CD4-positive, alpha-beta memory T cell (primary cell): ENCODE data around the gene AOPEP. TPM values are rescaled to one million over a fixed set of nuclear protein-coding genes. Genes with fewer than 3 reads are reported as not detected.
A peak's percentile ranks its signal among the peaks of the same experiment; 100 is the strongest.

Source experiments
- CTCF ChIA-PET: fragments of 350-600 bp; sonication (Branson Sonifier 250); formaldehyde crosslinking; loops from one replicate; lab custom pipeline; 2021; ENCODE audit warnings: inconsistent platforms; ENCODE audit not compliant: partially characterized antibody; lab: Charles Lee
- POLR2A ChIA-PET: fragments of 350-600 bp; sonication (Branson Sonifier 250); formaldehyde crosslinking; loops from one replicate; lab custom pipeline; 2021; ENCODE audit not compliant: partially characterized antibody; lab: Charles Lee
- DNase-seq, 5 donors: peaks; one replicate each; pipeline versions ENCODE4 v3.0.0 to v3.0.0-alpha.2; 2020 to 2022; ENCODE audit warnings: mixed read lengths in 1 of 5
- H3K27ac ChIP-seq: one replicate; pipeline ENCODE4 v1.7.0; 2013; ENCODE audit warnings: low read depth, low read length
- H3K27me3 ChIP-seq: 2 replicates; pipeline ENCODE4 v1.7.0; 2013; ENCODE audit warnings: mild to moderate bottlenecking, low read length, moderate library complexity; ENCODE audit not compliant: insufficient read depth
- H3K36me3 ChIP-seq: 2 replicates; pipeline ENCODE4 v1.7.0; 2013; ENCODE audit warnings: mild to moderate bottlenecking, low read length, moderate library complexity; ENCODE audit not compliant: insufficient read depth
- H3K4me1 ChIP-seq: 2 replicates; pipeline ENCODE4 v1.7.0; 2013; ENCODE audit warnings: mild to moderate bottlenecking, low read length, moderate library complexity; ENCODE audit not compliant: insufficient read depth
- H3K4me3 ChIP-seq, 2 donors: one replicate each; pipeline ENCODE4 v1.7.0; 2013; ENCODE audit warnings: low read length in 2 of 2, mild to moderate bottlenecking in 1 of 2
- H3K9me3 ChIP-seq, 2 donors: one replicate each; pipeline ENCODE4 v1.7.0; 2013; ENCODE audit warnings: low read length in 2 of 2, control low read depth in 1 of 2; ENCODE audit not compliant: control insufficient read depth in 1 of 2
- H3K27ac Mint-ChIP-seq, 7 donors: one replicate each; pipeline ENCODE4 v1.8.0; 2020 to 2021; ENCODE audit warnings: mixed read lengths in 7 of 7, mild to moderate bottlenecking in 6 of 7, inconsistent platforms in 3 of 7, moderate library complexity in 3 of 7
- H3K27me3 Mint-ChIP-seq, 2 donors: one replicate each; pipeline ENCODE4 v1.8.0; 2020 to 2021; ENCODE audit warnings: mixed read lengths in 2 of 2
- H3K36me3 Mint-ChIP-seq, 2 donors: one replicate each; pipeline ENCODE4 v1.8.0; 2020 to 2021; ENCODE audit warnings: mixed read lengths in 2 of 2, inconsistent platforms in 1 of 2, mild to moderate bottlenecking in 1 of 2
- H3K4me1 Mint-ChIP-seq, 4 donors: one replicate each; pipeline ENCODE4 v1.8.0; 2020 to 2021; ENCODE audit warnings: mixed read lengths in 4 of 4, mild to moderate bottlenecking in 1 of 4
- H3K4me3 Mint-ChIP-seq, 8 donors: one replicate each; pipeline ENCODE4 v1.8.0; 2020 to 2021; ENCODE audit warnings: mixed read lengths in 8 of 8, mild to moderate bottlenecking in 7 of 8, moderate library complexity in 6 of 8, inconsistent platforms in 3 of 8
- H3K9me3 Mint-ChIP-seq, 8 donors: one replicate each; pipeline ENCODE4 v1.8.0; 2020 to 2021; ENCODE audit warnings: mixed read lengths in 8 of 8, mild to moderate bottlenecking in 5 of 8, inconsistent platforms in 3 of 8, moderate library complexity in 1 of 8
- intact Hi-C: fragments of 100-400 bp; cut with micrococcal nuclease; formaldehyde crosslinking; loops from one replicate; pipeline ENCODE4 v1.15.1; 2023
- polyA plus RNA-seq, 2 donors: library from polyadenylated mRNA; unstranded; fragments of 300-500 nt; fragmentation: Illumina TruSeq; gene quantifications; one replicate each; pipeline ENCODE4 v1.2.3, GENCODE V29; 2021
- total RNA-seq, 2 experiments: library from RNA; stranded (reverse); gene quantifications; one replicate each; pipeline ENCODE4 v1.2.3, GENCODE V29; 2021

Gene AOPEP
- total and polyA plus RNA-seq, 4 experiments from 2014 or later: 3.1 to 11.7 (median 7.6) TPM

DNA sequence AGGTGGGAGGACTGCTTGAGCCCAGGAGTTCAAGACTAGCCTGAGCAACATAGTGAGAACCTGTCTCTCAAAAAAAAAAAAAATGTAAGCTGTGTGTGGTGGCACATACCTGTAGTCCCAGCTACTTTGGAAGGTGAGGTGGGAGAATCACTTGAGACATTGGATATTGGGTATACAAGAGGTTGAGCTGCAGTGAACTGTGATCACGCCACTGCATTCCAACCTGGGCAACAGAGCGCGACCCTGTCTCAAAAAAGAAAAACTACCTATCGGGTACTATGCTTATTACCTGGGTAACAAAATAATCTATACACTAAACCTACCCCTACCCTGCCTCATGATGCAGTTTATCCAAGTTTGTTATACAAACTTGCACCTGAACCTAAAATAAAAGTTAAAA, 64.9 kb downstream of the AOPEP start:
- Mint-ChIP-seq H3K9me3 (no peaks in the 10 kb centered on the region), H3K4me1 (peaks cover 5 to 12% (median 9%) of the 10 kb centered on the region in 4 donors), H3K27me3 (no peaks in the 10 kb centered on the region), H3K27ac (no peak overlapping the region), H3K36me3 (peaks cover 25 to 36% of the 10 kb centered on the region in 2 donors), H3K4me3 (no peak overlapping the region)
- ChIA-PET CTCF (interaction anchor here (1.6 to 1.9 kb wide), 2 partner anchors 336 to 340 kb away, joined by 4 to 6 read pairs; no protein-coding TSS in a partner anchor), POLR2A (no interaction called here)
- DNase-seq: no peak
- Histone ChIP-seq H3K4me3 (no peak overlapping the region), H3K9me3 (no peaks in the 10 kb centered on the region), H3K27ac (no peak overlapping the region), H3K36me3 (no peaks in the 10 kb centered on the region), H3K4me1 (peaks cover 4% of the 10 kb centered on the region), H3K27me3 (no peaks in the 10 kb centered on the region)
- intact Hi-C loops: no loop called here

DNA sequence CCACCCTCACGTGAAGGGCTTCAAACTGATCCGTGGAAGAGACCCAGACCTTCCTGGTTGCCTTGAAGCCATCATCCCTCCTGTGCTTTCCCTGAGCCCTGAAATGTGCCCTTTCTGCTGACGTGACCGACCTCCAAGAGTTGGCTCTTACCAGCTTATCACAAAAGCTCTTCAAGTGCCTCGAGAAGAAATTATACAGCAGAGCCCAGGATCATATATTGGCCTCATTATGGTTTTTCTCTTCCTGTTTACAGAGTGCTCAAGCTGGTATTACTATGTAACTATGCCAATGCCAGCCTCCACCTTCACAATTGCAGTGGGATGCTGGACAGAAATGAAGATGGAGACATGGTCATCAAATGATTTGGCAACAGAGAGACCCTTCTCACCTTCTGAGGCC, 66.0 kb downstream of the AOPEP start:
- CTCF ChIA-PET: interaction anchor here (1.9 kb wide), 1 partner anchor 339 kb away, joined by 6 read pairs; no protein-coding TSS in a partner anchor
- POLR2A ChIA-PET: no interaction called here
- Histone ChIP-seq H3K27ac (no peak overlapping the region), H3K36me3 (no peaks in the 10 kb centered on the region), H3K27me3 (no peaks in the 10 kb centered on the region), H3K9me3 (no peaks in the 10 kb centered on the region), H3K4me1 (no peaks in the 10 kb centered on the region), H3K4me3 (no peak overlapping the region)
- Mint-ChIP-seq H3K9me3 (no peaks in the 10 kb centered on the region), H3K4me3 (peak overlapping the region in 1 of 8 donors; percentile 15), H3K27ac (peak overlapping the region in 2 of 7 donors; percentile 69 to 83), H3K27me3 (no peaks in the 10 kb centered on the region), H3K36me3 (peaks cover 27 to 41% of the 10 kb centered on the region in 2 donors), H3K4me1 (peaks cover 0 to 4% (median 3%) of the 10 kb centered on the region in 4 donors)
- no peak for DNase-seq
- intact Hi-C loops: no loop called here

DNA sequence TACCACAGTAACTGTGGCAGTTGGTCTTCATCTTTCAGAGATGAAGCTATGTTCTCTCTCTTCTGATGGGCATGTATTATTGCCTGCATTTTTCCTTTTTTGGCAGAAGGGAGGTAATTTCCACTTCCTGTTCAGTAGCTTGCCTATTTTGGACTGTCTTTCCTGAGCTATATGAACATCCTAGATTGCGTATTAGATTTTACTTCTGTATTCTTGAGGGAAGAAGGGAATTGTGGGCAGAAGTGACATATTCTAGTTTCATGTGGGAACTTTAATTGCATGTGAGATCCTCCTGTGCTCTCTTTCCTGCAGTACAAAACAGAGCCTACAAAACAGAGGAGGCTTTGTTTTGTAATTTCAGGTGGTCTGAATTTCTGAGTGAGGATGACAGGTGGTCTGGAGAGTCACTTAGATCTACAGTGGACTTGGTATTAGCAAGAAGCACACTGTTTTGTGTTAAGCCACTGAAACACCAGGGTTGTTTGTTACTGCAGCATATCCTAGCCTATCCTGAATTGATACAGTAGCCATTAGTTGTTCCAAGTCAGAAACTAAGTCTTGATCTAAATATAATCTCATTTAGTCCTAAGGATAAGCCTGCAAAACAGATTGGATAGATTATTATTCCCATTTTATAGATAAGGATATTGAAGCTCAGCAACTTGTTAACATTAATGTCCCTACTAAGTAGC, 68.1 kb downstream of the AOPEP start:
- Mint-ChIP-seq H3K4me1 (peaks cover 0 to 4% (median 3%) of the 10 kb centered on the region in 4 donors), H3K36me3 (peaks cover 34 to 49% of the 10 kb centered on the region in 2 donors), H3K4me3 (no peak overlapping the region), H3K27ac (no peak overlapping the region), H3K27me3 (no peaks in the 10 kb centered on the region), H3K9me3 (no peaks in the 10 kb centered on the region)
- ChIA-PET CTCF (no interaction called here), POLR2A (no interaction called here)
- H3K36me3 ChIP-seq: no peaks in the 10 kb centered on the region
- H3K27me3 ChIP-seq: no peaks in the 10 kb centered on the region
- no peak overlapping the region for H3K27ac ChIP-seq
- no peaks in the 10 kb centered on the region for H3K9me3 ChIP-seq
- DNase-seq: no peak
- H3K4me3 ChIP-seq: no peak overlapping the region
- H3K4me1 ChIP-seq: no peaks in the 10 kb centered on the region
- intact Hi-C loops: no loop called here

DNA sequence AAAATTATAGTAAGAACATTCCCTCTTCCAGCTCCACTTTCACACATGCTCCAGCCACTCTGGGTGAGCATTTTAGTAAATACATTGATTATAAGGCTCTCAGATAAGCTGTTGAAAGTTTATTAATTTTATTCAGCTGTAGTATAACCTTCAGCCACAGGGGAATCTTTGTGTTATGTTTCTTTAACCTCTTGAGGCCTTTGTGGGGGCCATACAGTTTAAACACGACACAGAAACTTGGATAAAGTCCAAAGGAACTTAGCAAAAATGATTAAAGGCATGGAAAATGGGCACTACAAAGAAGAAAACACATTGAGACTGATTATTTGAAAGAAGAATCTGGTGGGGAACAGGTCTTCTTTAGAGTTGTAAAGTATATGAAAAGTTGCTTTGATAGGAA, 70.2 kb downstream of the AOPEP start:
- no peak overlapping the region for H3K4me3 Mint-ChIP-seq
- H3K27me3 ChIP-seq: no peaks in the 10 kb centered on the region
- ChIA-PET POLR2A (no interaction called here), CTCF (no interaction called here)
- H3K36me3 ChIP-seq: no peaks in the 10 kb centered on the region
- H3K27ac Mint-ChIP-seq: no peak overlapping the region
- H3K27ac ChIP-seq: no peak overlapping the region
- H3K4me1 ChIP-seq: no peaks in the 10 kb centered on the region
- H3K4me3 ChIP-seq: no peak overlapping the region
- H3K36me3 Mint-ChIP-seq: peaks cover 43 to 67% of the 10 kb centered on the region in 2 donors
- H3K9me3 Mint-ChIP-seq: no peaks in the 10 kb centered on the region
- no peaks in the 10 kb centered on the region for H3K27me3 Mint-ChIP-seq
- H3K9me3 ChIP-seq: no peaks in the 10 kb centered on the region
- intact Hi-C loops: no loop called here
- no peak for DNase-seq
- H3K4me1 Mint-ChIP-seq: peaks cover 0 to 4% (median 3%) of the 10 kb centered on the region in 4 donors

DNA sequence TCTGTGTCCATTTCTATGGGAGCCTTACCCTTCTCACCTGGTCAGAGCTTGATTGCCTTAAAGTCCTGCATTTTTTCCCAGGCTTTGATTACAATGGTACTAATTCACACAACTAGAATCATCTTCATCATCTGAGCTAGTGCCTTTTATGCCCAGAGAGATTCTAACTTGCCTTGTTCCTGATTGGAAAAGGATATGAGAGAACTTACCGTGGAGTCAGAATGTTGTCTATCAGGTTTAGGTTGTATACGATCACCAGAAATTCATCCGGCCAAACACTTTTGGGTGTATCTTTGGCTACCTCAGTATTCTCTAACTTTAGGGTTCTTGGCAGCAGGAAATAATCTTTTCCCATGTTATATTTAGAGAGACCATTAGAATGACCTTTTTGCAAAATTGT, 71.7 kb downstream of the AOPEP start:
- Histone ChIP-seq H3K4me3 (no peak overlapping the region), H3K4me1 (no peaks in the 10 kb centered on the region), H3K9me3 (no peaks in the 10 kb centered on the region), H3K27me3 (no peaks in the 10 kb centered on the region), H3K36me3 (no peaks in the 10 kb centered on the region), H3K27ac (no peak overlapping the region)
- Mint-ChIP-seq H3K4me1 (peaks cover 0 to 6% (median 2%) of the 10 kb centered on the region in 4 donors), H3K27me3 (no peaks in the 10 kb centered on the region), H3K9me3 (no peaks in the 10 kb centered on the region), H3K4me3 (no peak overlapping the region), H3K27ac (no peak overlapping the region), H3K36me3 (peaks cover 38 to 63% of the 10 kb centered on the region in 2 donors)
- ChIA-PET CTCF (no interaction called here), POLR2A (no interaction called here)
- intact Hi-C loops: no loop called here
- DNase-seq: no peak

DNA sequence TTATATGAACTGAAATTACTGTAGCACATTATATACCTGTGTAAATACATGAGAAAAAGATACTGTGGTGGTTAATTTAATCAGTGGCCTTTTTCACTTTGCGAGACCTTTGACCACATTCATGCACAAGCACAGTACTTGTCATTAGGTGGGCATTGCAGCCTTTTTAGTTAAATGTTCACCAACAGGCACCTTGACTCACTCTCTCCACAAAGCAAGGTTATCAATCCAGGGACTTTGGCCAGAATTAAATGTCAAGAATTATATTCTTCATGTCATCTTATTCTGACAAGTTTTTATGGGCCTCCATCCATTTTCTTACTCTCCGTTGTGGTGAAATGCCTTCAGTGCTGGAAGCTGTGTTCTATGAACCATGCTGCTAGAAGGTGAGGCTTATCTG, 72.2 kb downstream of the AOPEP start:
- Histone ChIP-seq H3K9me3 (no peaks in the 10 kb centered on the region), H3K27me3 (no peaks in the 10 kb centered on the region), H3K27ac (no peak overlapping the region), H3K4me3 (no peak overlapping the region), H3K36me3 (no peaks in the 10 kb centered on the region), H3K4me1 (no peaks in the 10 kb centered on the region)
- H3K4me3 Mint-ChIP-seq: no peak overlapping the region
- peaks cover 37 to 59% of the 10 kb centered on the region in 2 donors for H3K36me3 Mint-ChIP-seq
- ChIA-PET POLR2A (no interaction called here), CTCF (no interaction called here)
- no peaks in the 10 kb centered on the region for H3K27me3 Mint-ChIP-seq
- no peak for DNase-seq
- intact Hi-C loops: no loop called here
- no peak overlapping the region for H3K27ac Mint-ChIP-seq
- H3K9me3 Mint-ChIP-seq: no peaks in the 10 kb centered on the region
- peaks cover 0 to 8% (median 3%) of the 10 kb centered on the region in 4 donors for H3K4me1 Mint-ChIP-seq

DNA sequence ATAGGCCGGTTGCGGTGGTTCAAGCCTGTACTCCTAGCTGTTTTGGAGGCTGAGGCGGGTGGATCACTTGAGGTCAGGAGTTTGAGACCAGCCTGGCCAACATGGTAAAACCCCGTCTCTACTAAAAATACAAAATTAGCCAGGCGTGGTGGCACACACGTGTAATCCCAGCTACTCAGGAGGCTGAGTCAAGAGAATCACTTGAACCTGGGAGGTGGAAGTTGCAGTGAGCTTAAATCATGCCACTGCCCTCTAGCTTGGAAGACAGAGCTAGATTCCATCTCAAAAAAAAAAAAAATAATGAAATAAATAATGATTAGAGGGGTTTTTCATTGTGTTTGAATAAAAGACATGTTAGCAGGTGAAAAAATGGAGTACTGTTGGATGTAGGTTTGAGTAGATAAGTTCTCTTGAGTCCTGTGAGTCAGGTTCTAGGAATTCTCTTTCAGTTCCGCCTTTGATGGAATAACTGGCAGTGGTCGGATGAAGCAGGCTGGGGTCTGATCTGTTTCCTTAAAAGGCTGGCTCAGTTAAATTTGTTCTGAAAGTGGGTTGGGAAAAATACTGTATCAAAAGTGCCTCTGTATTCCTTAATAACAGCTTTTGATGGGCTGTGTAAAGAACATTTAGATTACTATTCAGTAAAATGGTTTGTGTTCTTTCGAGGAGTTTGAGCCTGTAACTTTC, 73.2 kb downstream of the AOPEP start:
- Mint-ChIP-seq H3K4me3 (no peak overlapping the region), H3K4me1 (peaks cover 0 to 12% (median 4%) of the 10 kb centered on the region in 4 donors), H3K27me3 (no peaks in the 10 kb centered on the region), H3K36me3 (peaks cover 34 to 57% of the 10 kb centered on the region in 2 donors), H3K27ac (peak overlapping the region in 1 of 7 donors; percentile 63), H3K9me3 (no peaks in the 10 kb centered on the region)
- no peaks in the 10 kb centered on the region for H3K36me3 ChIP-seq
- H3K27me3 ChIP-seq: no peaks in the 10 kb centered on the region
- no peaks in the 10 kb centered on the region for H3K4me1 ChIP-seq
- ChIA-PET POLR2A (no interaction called here), CTCF (no interaction called here)
- H3K9me3 ChIP-seq: no peaks in the 10 kb centered on the region
- intact Hi-C loops: no loop called here
- no peak for DNase-seq
- H3K27ac ChIP-seq: no peak overlapping the region
- no peak overlapping the region for H3K4me3 ChIP-seq
